CD4-positive, alpha-beta T cell treated with Interleukin-17A for 4 hours (primary cell): ENCODE measurements around the gene OR4E2.
"Not testable (repeated sequence)": the region's sequence is repeated elsewhere in the genome, so short reads cannot be mapped to it uniquely, and the experiment has no call there.

Experiments used
- DNase-seq: peaks from one replicate; pipeline ENCODE4 v3.0.0-alpha.2; 2020; ENCODE audit warnings: mixed read lengths

Gene OR4E2, protein sequence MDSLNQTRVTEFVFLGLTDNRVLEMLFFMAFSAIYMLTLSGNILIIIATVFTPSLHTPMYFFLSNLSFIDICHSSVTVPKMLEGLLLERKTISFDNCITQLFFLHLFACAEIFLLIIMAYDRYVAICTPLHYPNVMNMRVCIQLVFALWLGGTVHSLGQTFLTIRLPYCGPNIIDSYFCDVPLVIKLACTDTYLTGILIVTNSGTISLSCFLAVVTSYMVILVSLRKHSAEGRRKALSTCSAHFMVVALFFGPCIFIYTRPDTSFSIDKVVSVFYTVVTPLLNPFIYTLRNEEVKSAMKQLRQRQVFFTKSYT

GRCh38 chr14:21653331-21653885 lies at the start of gene OR4E2:
Gene OR4E2 (plus strand): TSS chr14:21653835. CDS start chr14:21665083, 11,248 bp downstream.
- DNase-seq: no peak

DNA sequence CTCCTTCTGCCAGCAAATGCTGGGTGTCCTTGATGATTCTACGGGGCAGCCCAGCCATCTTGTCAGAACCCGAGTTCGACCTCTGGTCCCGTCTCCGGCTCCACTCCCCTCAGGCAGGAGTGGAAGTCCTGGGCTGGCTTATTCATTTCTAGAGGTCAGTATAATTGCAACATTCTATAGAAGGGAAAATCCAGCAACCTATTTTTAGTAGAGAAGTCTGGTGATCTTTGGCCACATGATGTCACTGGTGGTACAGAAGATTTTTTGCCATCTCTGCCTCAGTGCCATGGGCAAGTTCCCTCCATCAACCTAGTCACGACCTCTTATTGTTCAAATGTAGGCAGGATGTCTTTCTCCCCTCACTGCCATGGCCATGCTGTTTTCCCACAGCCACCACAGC lies 41.3 kb upstream of the OR4E2 start:
- DNase-seq: no peak

DNA sequence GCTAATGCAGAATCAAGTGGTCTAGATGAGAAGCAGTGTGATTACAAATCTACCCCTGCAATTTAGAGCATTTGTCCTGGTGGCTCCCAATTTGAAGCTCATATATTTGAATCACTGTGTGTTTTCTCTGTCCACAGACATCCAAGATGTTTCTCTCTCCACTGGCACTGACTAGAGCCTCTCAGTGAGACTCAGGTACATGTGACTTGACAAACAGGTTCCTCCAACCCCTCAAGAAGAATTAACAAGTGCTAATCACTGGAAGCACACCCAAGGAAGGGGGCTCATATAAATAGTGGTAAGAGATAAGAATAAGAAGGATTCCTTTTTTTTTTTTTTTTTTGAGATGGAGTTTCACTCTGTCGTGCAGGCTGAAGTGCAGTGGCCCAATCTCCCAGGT lies 39.4 kb upstream of the OR4E2 start:
- no peak for DNase-seq

DNA sequence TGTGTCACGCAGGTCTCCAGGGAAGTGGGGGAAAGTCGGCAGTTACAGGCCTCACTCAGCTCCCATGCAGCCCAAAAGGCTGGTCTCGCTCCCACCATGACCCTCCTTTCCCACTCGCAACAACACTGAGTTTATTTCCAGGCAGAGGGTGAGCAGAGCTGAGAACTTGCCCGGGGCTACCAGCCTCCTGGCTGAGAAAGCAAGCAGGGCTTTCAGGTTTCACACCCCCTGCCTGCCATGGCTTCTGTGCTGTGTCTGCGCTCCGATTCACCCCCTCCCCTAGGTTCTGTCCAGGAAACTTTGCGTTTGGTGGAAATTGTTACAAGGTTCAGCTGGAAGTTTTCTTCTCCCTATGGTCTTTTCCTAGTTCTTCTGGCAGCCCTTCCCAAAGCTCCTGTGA lies 36.0 kb upstream of the OR4E2 start:
- DNase-seq: no peak

DNA sequence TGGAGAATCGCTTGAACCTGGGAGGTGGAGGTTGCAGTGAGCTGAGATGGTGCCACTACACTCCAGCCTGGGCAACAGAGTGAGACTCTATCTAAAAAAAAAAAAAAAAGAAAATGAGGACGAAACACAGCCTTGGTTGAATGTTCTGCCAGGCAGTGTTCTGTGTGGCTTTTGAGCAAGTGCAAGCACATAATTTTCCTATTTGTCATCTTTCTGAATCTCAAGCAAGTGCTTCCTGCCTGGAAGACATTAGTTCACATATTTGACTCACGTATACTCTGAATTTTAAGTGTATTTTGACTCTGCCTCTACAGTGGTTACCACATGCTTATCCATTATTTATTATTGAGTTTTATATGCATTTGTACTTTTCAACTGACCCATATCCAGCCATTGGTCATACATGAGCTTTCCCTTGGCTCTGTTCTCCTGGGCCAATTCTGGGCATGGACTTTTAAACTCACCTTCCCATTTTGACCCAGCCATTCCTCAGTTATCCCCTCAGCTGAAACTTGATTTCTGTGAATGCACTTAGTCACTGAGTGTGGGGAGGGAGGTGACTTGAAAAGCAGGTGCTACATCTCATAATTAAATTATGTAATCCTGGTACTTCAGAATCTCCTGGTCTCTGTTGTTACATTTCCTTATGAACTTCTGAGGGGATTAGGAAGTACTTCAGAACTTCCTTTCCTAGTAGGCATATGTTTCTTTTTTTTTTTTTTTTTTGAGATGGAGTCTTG lies 27.0 kb upstream of the OR4E2 start:
- DNase-seq: no peak

DNA sequence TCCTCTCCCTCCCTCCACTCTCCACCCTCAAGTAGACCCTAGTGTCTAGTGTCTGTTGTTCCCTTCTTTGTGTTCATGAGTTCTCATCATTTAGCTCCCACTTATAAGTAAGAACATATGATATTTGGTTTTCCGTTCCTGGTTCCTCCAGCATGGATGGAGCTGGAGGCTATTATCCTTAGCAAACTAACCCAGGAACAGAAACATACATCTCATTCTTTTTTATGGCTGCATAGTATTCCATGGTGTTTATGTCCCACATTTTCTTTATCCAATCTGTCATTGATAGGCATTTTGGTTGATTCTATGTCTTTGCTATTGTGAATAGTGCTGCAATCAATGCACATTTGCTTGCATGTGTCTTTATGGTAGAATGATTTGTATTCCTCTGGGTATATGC lies 23.1 kb upstream of the OR4E2 start:
- not testable (repeated sequence) for DNase-seq

DNA sequence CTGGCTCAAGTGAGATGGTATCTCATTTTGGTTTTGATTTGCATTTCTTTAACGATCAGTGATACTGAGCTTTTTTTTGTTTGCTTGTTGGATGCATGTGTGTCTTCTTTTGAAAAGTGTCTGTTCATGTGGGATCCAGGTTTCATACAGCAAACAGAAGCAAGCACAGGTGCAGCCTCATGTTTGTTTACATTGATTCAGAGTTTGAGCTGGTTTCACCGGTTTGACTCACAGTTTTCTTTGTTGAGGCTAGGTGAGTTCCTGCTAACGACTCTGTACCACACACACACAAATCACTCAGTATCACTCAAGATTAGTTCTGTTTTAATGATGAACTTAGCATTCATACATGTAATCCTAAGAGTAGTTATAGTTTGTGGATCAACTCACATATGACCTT lies 22.6 kb upstream of the OR4E2 start:
- DNase-seq: no peak

GRCh38 chr14:21634840-21635239 lies 18.8 kb upstream of the OR4E2 start, which contains the start of gene OR10G2:
Gene OR10G2 (minus strand): TSS chr14:21634940. CDS start chr14:21634842, 98 bp downstream.
- DNase-seq: no peak

DNA sequence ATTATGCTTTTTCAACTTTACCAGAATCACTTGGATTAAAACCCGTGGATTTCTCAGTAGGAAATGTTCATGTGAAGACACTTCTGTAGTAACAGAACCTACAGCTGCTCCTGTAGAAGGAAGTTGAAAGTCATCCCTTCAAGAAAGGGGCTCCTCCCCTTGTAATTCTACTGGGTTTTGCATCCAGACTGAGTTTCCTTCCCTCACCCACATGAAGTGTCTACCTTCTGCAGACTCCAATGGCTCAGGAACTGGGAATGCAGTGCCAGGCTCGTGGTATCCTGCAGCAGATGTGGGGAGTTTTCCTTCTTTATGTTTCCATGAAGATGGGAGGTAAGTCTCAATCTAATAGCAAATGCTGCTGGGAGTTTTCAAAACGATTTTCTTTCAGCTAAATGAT lies 11.0 kb upstream of the OR4E2 start:
- no peak for DNase-seq

GRCh38 chr14:21643407-21643806 lies 10.2 kb upstream of the OR4E2 start:
- DNase-seq: no peak

- DNase-seq: no peak
Observed at GRCh38 chr14:21647380-21647779, 6.3 kb upstream of the OR4E2 start.

DNA sequence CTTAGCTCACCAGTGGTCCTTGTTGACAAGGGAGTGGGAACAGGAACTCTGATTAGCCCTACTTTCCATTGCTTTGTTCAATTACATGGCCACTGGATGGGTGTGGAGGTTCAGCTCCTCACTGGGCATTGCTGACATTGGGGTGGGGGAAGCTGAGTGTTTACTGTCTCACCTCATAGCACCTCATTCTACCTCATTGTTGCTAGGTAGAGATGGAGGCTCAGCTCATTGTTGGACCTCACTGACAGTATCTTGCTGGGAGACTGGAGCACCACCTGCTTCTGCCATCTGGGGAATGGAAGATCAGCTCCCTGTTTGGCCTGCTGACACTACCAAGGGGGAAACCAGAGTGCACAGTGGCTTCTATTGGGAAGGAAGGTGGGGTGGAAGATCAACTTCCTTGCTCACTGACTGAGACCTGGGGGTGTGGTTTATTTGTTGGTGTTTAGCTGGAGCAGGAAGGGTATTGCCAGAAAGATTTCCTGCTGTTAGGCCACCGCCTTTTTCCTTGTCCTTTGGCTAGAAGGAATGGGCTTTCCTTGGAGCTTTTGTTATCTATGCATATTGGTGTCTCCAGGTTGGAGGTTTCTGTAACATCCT lies 1.3 kb upstream of the OR4E2 start:
- no peak for DNase-seq

DNA sequence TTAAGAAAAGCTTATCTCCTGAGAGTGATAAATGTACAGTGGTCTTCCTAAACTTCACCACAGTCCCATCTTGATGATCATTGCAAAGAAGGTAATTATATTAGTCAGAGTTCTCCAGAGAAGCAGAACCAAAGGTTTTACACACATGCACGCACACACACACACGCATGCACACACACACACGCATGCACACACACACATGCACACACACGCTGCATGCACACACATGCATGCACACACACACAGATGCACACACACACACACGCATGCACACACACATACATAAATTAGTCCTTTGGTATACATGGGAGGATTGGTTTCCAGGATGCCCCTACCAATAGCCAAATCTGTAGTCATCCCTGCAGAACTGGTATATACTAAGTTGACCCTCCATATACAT lies 580 bp downstream of the OR4E2 start:
- DNase-seq: no peak

- no peak for DNase-seq
Observed at GRCh38 chr14:21656980-21657379, 3.3 kb downstream of the OR4E2 start.

DNA sequence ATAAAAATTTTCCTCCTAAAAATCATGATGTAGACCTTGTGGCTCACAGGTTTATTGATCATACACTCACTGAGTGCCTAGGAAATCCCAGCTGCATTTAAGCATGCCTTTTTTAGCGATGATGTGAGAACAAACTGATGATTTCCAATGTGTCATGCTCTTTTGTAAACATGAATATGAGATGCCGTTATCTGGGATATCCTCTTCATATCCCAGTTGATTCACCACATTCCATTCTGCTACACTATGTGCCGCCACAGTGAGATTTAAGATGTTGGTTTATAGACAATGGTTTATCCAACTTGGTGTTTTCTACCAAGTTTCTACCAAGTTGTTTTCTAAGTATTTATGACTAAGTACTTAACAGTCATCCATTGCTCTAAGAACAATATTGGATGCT lies 14.7 kb downstream of the OR4E2 start:
- DNase-seq: no peak

- DNase-seq: no peak
Observed at GRCh38 chr14:21669284-21669683, 15.6 kb downstream of the OR4E2 start.

DNA sequence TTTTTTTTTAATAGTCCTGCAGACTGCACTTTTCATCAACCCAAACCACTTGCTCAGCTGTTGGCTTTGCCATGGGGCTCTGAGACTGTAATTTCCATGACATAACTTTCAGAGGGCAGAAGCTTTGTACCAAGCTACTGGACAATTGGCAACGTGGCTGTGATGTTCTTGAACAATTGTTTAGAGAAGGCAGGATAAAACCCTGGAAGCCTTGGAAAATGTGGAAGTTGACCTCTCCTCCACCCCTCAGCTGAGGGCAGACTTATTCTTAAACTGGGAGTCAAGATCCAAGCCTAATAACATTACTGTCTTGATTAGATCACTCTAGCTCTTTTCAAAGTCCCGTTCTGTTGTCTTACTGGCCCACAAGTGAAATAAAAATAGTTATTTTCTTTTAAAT lies 17.7 kb downstream of the OR4E2 start:
- DNase-seq: no peak

- DNase-seq: no peak
Observed at GRCh38 chr14:21672116-21672515, 18.5 kb downstream of the OR4E2 start.

DNA sequence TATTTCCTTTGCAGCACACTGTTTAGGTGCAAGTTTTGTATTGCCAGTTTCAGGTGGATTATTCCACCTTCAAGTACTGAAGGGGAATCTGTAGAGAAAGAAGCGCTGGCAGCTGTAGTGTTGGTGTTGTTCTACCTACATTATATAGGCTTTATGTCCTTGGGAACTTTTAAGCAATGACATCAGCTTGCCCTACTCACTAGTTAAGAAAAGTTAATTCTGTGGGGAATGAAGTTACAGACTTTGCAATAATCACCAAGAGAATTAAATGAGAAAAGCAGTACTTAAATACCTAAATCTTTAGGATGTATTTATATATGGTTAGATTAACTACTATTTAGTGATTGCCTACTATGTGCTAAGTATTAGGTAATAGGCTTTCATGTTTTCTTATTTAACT lies 20.1 kb downstream of the OR4E2 start, which contains the start of gene OR4E1:
Gene OR4E1, minus strand, starts transcription at position 101 of the 400 bp plus-strand sequence. CDS start 2,883 bp downstream, outside the sequence.
- no peak for DNase-seq

- no peak for DNase-seq
Observed at GRCh38 chr14:21675566-21675965, 21.9 kb downstream of the OR4E2 start.

DNA sequence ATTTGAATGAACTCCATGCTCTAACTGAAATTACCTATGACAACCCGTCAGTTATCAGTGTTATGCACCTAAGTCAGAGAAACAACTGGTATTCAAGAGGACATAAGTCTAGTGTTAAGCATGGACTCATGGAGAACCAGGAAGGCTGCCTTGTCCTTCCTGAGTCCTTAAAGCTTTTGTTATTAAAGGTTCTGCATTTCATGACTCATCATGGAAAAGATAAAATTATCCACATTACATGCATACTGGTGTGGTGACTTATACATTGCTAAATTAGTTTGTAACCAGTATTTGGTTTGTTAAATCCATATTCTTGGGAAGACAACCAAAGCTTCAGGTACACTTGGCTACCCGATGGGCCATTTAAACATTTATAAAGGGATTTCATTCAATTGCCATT lies 26.4 kb downstream of the OR4E2 start:
- no peak for DNase-seq

DNA sequence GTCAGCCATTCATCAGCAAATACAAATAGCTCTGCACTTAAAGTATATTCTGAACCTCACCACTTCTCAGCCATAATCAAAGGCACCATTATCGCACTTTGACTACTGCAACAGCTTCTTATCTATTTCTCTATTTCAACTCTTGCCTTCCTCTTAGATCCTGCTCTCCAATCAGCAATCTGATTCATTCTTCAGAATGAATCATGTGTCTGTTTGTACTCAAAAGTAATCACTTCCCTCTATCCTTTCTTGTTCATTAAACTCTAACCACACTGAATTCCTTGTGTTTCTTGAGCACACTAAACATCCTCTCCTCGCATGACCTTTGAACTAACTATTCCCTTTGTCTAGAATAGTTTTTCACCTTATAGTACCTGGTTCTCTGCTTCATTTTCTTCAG lies 32.8 kb downstream of the OR4E2 start:
- DNase-seq: no peak

GRCh38 chr14:21694425-21694824 lies 40.8 kb downstream of the OR4E2 start:
- no peak for DNase-seq

DNA sequence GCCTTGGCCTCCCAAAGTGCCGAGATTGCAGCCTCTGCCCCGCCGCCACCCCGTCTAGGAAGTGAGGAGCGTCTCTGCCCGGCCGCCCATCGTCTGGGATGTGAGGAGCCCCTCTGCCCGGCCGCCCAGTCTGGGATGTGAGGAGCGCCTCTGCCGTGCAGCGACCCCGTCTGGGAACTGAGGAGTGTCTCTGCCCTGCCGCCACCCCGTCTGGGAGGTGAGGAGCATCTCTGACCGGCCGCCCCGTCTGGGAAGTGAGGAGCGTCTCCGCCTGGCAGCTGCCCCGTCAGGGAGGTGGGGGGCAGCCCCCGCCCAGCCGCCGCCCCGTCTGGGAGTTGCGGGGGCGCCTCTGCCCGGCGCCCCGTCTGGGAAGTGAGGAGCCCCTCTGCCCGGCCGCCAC lies 44.0 kb downstream of the OR4E2 start:
- DNase-seq: not testable (repeated sequence)
